Left cardiac atrium (tissue), 4 donors: Measurements from ENCODE around the gene PKN3. TPM values are rescaled to one million over a fixed set of nuclear protein-coding genes. Genes with fewer than 3 reads are reported as not detected.
"Not testable (repeated sequence)": the region's sequence is repeated elsewhere in the genome, so short reads cannot be mapped to it uniquely, and the experiment has no call there.

Experiments used
- ATAC-seq, 2 donors: fragments of 200-7000 bp; cut with Tn5 transposase; one replicate each; pipeline ENCODE4 v1.9.1; 2020; ENCODE audit warnings: mild to moderate bottlenecking in 2 of 2, moderate library complexity in 2 of 2
- DNase-seq: peaks from one replicate; pipeline ENCODE4 v3.0.0-alpha.2; 2020
- intact Hi-C, 2 donors: fragments of 100-400 bp; cut with DNase I; formaldehyde crosslinking; loops; one replicate each; pipeline versions ENCODE4 v1.14.1 to v1.15.1; 2022 to 2023
- long read RNA-seq: library from polyadenylated mRNA; unstranded; transcript quantifications from one replicate; pipeline ENCODE4 v2.0.0, GENCODE V29; 2021
- total RNA-seq, 2 donors: library from RNA; stranded (reverse); fragmentation: NEBNext Ultra II Directional; extraction: Animal tissue kit (Norgen Biotek cat#: 25700); gene quantifications; one replicate each; pipeline ENCODE4 v1.2.1, GENCODE V29; 2021
- donor health status: DM: no; HTN: yes; CAD: no.
- donor health status: DM: no; HTN: yes; CAD: no; lungs with severe emphysema.
- donor health status: DM: yes; HTN: yes; CAD: no.
- donor health status: Dilated cardiomyopathy.

The PKN3 gene
- 10 to 100 TPM in 1 of 2 donors, 1 to 10 TPM in 1; 6.2 to 11.2 TPM for total RNA-seq
- long read RNA-seq, partial matches to known transcripts, result 3 of 4 reads
- long read RNA-seq, other reads (novel, unspliced or antisense), result 1 of 4 reads

- intact Hi-C loops, result no loop called here
- DNase-seq (peak; percentile 90), ATAC-seq (peak; percentile 87 to 90)
These were observed at the start of gene PKN3 for GRCh38 chr9:128702445-128702948. TSS of gene PKN3 (plus strand) at chr9:128702503. CDS start at chr9:128702916, 413 bp downstream.

- intact Hi-C loops, result no loop called here
These were observed 48.4 kb upstream of the PKN3 start for GRCh38 chr9:128653908-128654307.

DNA sequence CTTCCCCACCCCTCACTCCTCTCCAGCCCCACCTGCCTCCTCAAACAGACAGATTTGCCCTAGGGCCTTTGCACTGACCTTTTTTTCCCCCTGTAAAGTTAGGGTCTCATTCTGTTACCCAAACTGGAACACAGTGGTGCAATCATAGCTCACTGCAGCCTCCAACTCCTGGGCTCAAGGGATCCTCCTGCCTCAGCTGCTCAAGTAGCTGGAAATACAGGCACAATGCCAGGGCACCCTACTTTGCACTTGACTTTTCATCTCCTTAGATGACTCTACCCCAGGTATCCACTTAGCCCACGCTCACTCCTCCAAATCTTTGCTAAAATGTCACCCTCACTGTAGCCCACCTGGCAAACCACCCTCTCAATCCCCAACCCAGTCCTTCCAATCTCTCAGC is 47.8 kb upstream of the PKN3 start:
- DNase-seq, result no peak
- ATAC-seq, result no peak

More at GRCh38 chr9:128653908-128654307, 48.4 kb upstream of the PKN3 start:
- DNase-seq, result no peak
- no peak for ATAC-seq

GRCh38 chr9:128656416-128657343 is 45.6 kb upstream of the PKN3 start, which contains the start of gene DYNC2I2:
TSS of gene DYNC2I2 (minus strand) at chr9:128656847. CDS start at chr9:128656726, 121 bp downstream.
- ATAC-seq (peak; percentile 99), DNase-seq (peak; percentile 99)
- intact Hi-C loops, result no loop called here

More for the DNA sequence above, 47.8 kb upstream of the PKN3 start:
- intact Hi-C loops, result no loop called here

- DNase-seq, result no peak
- no peak for ATAC-seq
- intact Hi-C loops, result no loop called here
These were observed 45.0 kb upstream of the PKN3 start for GRCh38 chr9:128657344-128657704.

GRCh38 chr9:128657796-128658195 is 44.5 kb upstream of the PKN3 start:
- intact Hi-C loops, result no loop called here
- ATAC-seq, result no peak
- DNase-seq, result no peak

DNA sequence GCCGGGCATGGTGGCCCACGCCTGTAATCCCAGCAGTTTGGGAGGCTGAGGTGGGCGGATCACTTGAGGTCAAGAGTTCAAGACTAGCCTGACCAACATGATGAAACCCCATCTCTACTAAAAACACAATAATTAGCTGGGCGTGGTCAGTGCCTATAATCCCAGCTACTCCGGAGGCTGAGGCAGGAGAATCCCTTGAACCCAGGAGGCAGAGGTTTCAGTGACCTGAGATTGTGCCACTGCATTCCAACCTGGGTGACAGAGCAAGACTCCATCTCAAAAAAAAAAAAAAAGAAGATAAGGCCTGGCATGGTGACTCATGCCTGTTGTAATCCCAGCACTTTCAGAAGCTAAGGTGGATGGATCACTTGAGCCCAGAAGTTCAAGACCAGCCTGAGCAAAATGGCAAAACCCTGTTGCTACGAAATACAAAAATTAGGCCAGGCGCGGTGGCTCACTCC is 35.8 kb upstream of the PKN3 start:
- DNase-seq, ATAC-seq, intact Hi-C loops: not testable (repeated sequence)

DNA sequence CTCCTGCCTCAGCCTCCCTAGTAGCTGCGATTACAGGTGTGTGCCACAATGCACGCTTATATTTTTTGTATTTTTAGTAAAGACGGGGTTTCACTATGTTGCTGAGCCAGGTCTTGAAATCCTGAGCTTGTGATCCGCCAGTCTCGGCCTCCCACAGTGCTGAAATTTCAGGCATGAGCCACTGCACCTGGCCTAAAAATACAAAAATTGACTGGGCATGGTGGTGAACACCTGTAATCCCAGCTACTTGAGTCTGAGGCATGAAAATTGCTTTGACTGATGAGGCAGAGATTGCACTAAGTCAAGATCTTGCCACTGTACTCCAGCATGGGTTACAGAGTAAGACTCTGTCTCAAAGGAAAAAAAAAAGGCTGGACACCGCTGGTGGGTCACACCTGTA is 32.5 kb upstream of the PKN3 start:
- DNase-seq (no peak), ATAC-seq (no peak)
- intact Hi-C loops, result no loop called here

- intact Hi-C loops, result no loop called here
- DNase-seq (no peak), ATAC-seq (no peak)
These were observed 26.9 kb upstream of the PKN3 start for GRCh38 chr9:128675382-128675781.

- DNase-seq, result no peak
- intact Hi-C loops, result no loop called here
These were observed 24.5 kb upstream of the PKN3 start for GRCh38 chr9:128677794-128678193.

DNA sequence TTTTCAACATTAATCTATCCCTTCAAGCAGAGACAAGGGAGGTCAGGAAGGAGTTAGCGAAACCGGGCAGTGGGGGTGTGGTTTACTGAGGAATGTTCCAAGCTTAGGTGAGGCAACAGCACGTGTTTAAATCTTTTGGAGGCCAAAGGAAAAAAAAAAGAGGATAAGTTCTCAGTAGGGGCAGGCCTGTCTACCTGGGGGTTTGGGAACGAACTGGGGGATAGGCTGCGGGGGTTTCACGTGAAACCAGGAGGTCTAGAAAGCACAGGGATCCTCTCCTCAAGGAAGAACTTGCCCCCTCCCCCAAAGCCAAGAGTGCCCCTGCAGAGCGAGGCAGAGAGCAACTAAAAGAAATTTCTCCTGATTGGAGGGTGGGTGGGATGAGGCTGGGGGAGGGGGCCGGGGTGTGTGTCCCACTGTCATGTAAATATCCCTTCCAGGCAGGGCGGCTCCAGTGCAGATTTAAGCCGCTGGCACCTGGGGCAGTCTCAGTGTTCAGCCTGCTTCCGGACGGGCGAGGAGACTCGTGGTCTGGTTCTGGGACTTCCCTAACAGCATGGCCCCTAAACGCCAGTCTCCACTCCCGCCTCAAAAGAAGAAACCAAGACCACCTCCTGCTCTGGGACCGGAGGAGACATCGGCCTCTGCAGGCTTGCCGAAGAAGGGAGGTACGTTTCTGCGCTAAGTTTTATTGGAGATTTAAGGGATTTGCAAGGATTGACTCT is 18.8 kb upstream of the PKN3 start:
- ATAC-seq, result peak; percentile 58 to 62
- intact Hi-C loops, result loop anchor here (5.0 to 10.0 kb wide), 2 partner anchors 46 to 49 kb away; no protein-coding TSS in a partner anchor
- peak; percentile 68 for DNase-seq

More at GRCh38 chr9:128677794-128678193, 24.5 kb upstream of the PKN3 start:
- no peak for ATAC-seq

DNA sequence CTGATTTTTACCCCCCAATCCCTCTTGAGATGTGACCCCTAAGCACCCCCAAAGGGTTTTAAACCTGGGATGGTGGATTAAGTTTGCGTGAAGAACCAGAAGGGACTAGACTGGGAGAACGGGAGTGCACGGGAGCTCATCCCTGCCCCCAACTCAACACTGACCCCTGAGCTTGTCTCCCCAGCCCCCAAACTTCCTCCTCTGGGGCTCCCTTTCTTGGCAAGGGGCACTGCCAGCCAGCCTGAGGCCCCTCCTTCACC is 18.3 kb upstream of the PKN3 start:
- DNase-seq (no peak), ATAC-seq (peak in 1 of 2 donors; percentile 3)
- intact Hi-C loops, result loop anchor here (5.0 to 10.0 kb wide), 2 partner anchors 47 to 49 kb away; no protein-coding TSS in a partner anchor

GRCh38 chr9:128684325-128685199 is 17.7 kb upstream of the PKN3 start:
- ATAC-seq (peak; percentile 46 to 77), DNase-seq (peak; percentile 81)
- intact Hi-C loops, result loop anchor here (5.0 to 10.0 kb wide), 2 partner anchors 47 to 50 kb away; no protein-coding TSS in a partner anchor

- ATAC-seq (no peak), DNase-seq (no peak)
- intact Hi-C loops, result loop anchor here in 1 of 2 donors (10.0 kb wide), 1 partner anchor 51 kb away; no protein-coding TSS in a partner anchor
These were observed 16.4 kb upstream of the PKN3 start for GRCh38 chr9:128685636-128686489.

GRCh38 chr9:128687453-128687852 is 14.8 kb upstream of the PKN3 start:
- ATAC-seq (no peak), DNase-seq (no peak)
- intact Hi-C loops, result loop anchor here in 1 of 2 donors (10.0 kb wide), 1 partner anchor 53 kb away; no protein-coding TSS in a partner anchor

DNA sequence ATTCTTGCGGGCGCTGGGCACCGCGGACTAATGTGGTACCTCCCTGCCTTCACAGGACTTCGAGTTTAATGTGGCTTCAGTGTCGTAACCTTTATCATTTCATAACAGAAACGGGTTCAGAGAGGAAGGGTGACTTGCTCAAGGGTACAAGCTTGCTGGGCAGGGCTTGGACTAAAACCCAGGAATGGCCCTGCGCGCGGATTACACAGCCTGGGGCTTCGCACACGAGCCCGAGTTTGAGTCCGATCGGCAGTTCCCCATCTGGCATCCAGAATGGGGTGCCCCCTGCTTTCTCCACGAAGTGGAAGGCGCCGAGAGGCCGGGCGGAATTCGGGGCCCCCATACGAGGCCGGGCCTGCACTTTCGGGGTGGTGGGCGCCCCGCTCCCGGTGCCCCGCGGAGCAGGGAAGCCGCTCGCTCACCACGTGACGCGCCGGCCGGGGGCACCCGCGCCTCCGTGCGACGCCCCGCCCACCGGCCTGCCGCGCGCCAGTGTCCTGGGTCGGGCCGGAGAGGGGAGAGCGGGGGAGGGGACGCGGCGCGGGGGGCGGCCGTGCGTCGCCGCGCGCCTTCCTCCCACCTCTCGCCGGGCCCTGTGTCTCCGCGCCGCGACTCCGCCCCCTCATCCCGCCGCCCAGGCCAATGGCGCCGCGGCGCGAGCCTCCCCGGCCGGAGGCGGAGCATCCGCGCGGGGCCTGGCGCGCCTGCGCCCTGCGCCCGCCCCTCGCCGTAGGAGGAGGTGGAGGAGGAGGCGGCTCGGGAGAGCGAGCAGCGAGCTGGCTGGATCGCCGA is 13.6 kb upstream of the PKN3 start, which contains the start of gene SET:
Gene SET (plus strand): TSS at position 722 of the 792 bp plus-strand sequence. CDS start 361 bp downstream, outside the sequence.
- DNase-seq, result peak; percentile 97
- intact Hi-C loops, result loop anchor here in 1 of 2 donors (10.0 kb wide), 1 partner anchor 54 kb away; no protein-coding TSS in a partner anchor
- ATAC-seq, result peak; percentile 93 to 95
